Kidney epithelial cell (primary cell): ENCODE data around the gene PTPN5. TPM values are rescaled to one million over a fixed set of nuclear protein-coding genes. Genes with fewer than 3 reads are reported as not detected.

ENCODE experiments used
- DNase-seq: peaks from one replicate; pipeline ENCODE4 v3.0.0-alpha.2; 2010; ENCODE audit warnings: low read depth
- H3K27me3 ChIP-seq: 2 replicates; pipeline ENCODE4 v1.6.0; 2011; ENCODE audit warnings: low read length; ENCODE audit not compliant: control insufficient read depth, insufficient read depth
- H3K36me3 ChIP-seq: 2 replicates; pipeline ENCODE4 v1.5.1; 2011; ENCODE audit warnings: low read length; ENCODE audit not compliant: control insufficient read depth, insufficient read depth
- H3K4me3 ChIP-seq: 2 replicates; pipeline ENCODE4 v1.5.1; 2011; ENCODE audit warnings: low read depth, mild to moderate bottlenecking, control low read depth, low read length
- CTCF ChIP-seq: IDR thresholded peaks from 2 replicates; pipeline ENCODE4 v1.5.1; 2011; ENCODE audit warnings: mild to moderate bottlenecking, moderate library complexity, low read length, control low read depth, inconsistent platforms; ENCODE audit not compliant: insufficient read depth, poor library complexity, severe bottlenecking
- total RNA-seq: library from RNA; depleted of rRNA; stranded (reverse); fragments of >200 nt; gene quantifications from 2 replicates; pipeline ENCODE4 v1.2.3, GENCODE V29; 2015

Gene PTPN5
- total RNA-seq, 1 donor from 2014 or later: not detected

- no peak overlapping the region for H3K4me3 ChIP-seq
- H3K27me3 ChIP-seq: peaks cover 6% of the 10 kb centered on the region
- TF ChIP-seq CTCF: no peak
- DNase-seq: no peak
- no peaks in the 10 kb centered on the region for H3K36me3 ChIP-seq
Measured at GRCh38 chr11:18704698-18705097, 86.9 kb downstream of the PTPN5 start.

GRCh38 chr11:18704045-18704645 is 87.5 kb downstream of the PTPN5 start:
- no peak for DNase-seq
- Histone ChIP-seq H3K4me3 (no peak overlapping the region), H3K36me3 (no peaks in the 10 kb centered on the region), H3K27me3 (peaks cover 6% of the 10 kb centered on the region)
- no peak for TF ChIP-seq CTCF

GRCh38 chr11:18703001-18703763 is 88.4 kb downstream of the PTPN5 start:
- no peak overlapping the region for H3K4me3 ChIP-seq
- H3K36me3 ChIP-seq: no peaks in the 10 kb centered on the region
- TF ChIP-seq CTCF: no peak
- peaks cover 6% of the 10 kb centered on the region for H3K27me3 ChIP-seq
- no peak for DNase-seq

- DNase-seq: no peak
- H3K36me3 ChIP-seq: no peaks in the 10 kb centered on the region
- H3K27me3 ChIP-seq: peaks cover 6% of the 10 kb centered on the region
- no peak for TF ChIP-seq CTCF
- no peak overlapping the region for H3K4me3 ChIP-seq
Measured at GRCh38 chr11:18701614-18702216, 89.9 kb downstream of the PTPN5 start.

- no peak for DNase-seq
- H3K36me3 ChIP-seq: no peaks in the 10 kb centered on the region
- H3K4me3 ChIP-seq: no peak overlapping the region
- peaks cover 3% of the 10 kb centered on the region for H3K27me3 ChIP-seq
- TF ChIP-seq CTCF: no peak
Measured at GRCh38 chr11:18700872-18701271, 90.7 kb downstream of the PTPN5 start.
